GM23338 (cell line): ENCODE results near the gene CISH. TPM values are rescaled to one million over a fixed set of nuclear protein-coding genes. Genes with fewer than 3 reads are reported as not detected.

Experiments
- ATAC-seq: fragments of 200-7000 bp; cut with Tn5 transposase; 3 replicates; pipeline ENCODE4 v1.9.1; 2020
- DNase-seq: peaks from one replicate; pipeline ENCODE4 v3.0.0-alpha.2; 2015; ENCODE audit warnings: low spot score
- H2AFZ ChIP-seq: fragments of 200-600 bp; sonication (generic); 2 replicates; pipeline ENCODE4 v1.8.0; 2016; ENCODE audit warnings: antibody characterized with exemption, mild to moderate bottlenecking, moderate library complexity
- H3F3A ChIP-seq: fragments of 200-600 bp; sonication (generic); replicated peaks from 2 replicates; pipeline ENCODE4 v1.8.0; 2017; ENCODE audit warnings: antibody characterized with exemption, mixed run types, low read depth
- H3K27ac ChIP-seq: fragments of 200-600 bp; sonication (generic); 2 replicates; pipeline ENCODE4 v1.6.1; 2016; ENCODE audit warnings: low read depth
- H3K27me3 ChIP-seq: fragments of 200-600 bp; sonication (generic); 2 replicates; pipeline ENCODE4 v1.8.0; 2016; ENCODE audit warnings: mild to moderate bottlenecking, mixed run types, moderate library complexity; ENCODE audit not compliant: insufficient read depth
- H3K36me3 ChIP-seq: fragments of 200-600 bp; sonication (generic); 2 replicates; pipeline ENCODE4 v1.8.0; 2016; ENCODE audit warnings: mild to moderate bottlenecking; ENCODE audit not compliant: insufficient read depth
- H3K4me1 ChIP-seq: fragments of 200-600 bp; sonication (generic); 2 replicates; pipeline ENCODE4 v1.8.0; 2016; ENCODE audit warnings: mild to moderate bottlenecking, moderate library complexity; ENCODE audit not compliant: insufficient read depth
- H3K4me2 ChIP-seq: fragments of 200-600 bp; sonication (generic); 2 replicates; pipeline ENCODE4 v1.7.1; 2017; ENCODE audit warnings: mixed run types
- H3K4me3 ChIP-seq: fragments of 200-600 bp; sonication (generic); 2 replicates; pipeline ENCODE4 v1.6.1; 2016; ENCODE audit warnings: mixed run types
- H3K79me2 ChIP-seq: fragments of 200-600 bp; sonication (generic); replicated peaks from 2 replicates; pipeline ENCODE4 v1.8.0; 2017; ENCODE audit warnings: mild to moderate bottlenecking; ENCODE audit not compliant: insufficient read depth
- H3K9me2 ChIP-seq: fragments of 200-600 bp; sonication (generic); 2 replicates; pipeline ENCODE4 v1.8.0; 2017; ENCODE audit not compliant: insufficient read depth
- H4K20me1 ChIP-seq: fragments of 200-600 bp; sonication (generic); replicated peaks from 2 replicates; pipeline ENCODE4 v1.8.0; 2017; ENCODE audit warnings: mild to moderate bottlenecking; ENCODE audit not compliant: insufficient read depth
- H3K27ac Mint-ChIP-seq: 2 replicates; pipeline ENCODE4 v1.8.0; 2020; ENCODE audit warnings: inconsistent platforms, mild to moderate bottlenecking, moderate library complexity, mixed read lengths
- H3K27me3 Mint-ChIP-seq: 3 replicates; pipeline ENCODE4 v1.8.0; 2022; ENCODE audit warnings: low read depth, mild to moderate bottlenecking, moderate library complexity, mixed read lengths, inconsistent platforms; ENCODE audit not compliant: insufficient read depth, poor library complexity
- H3K36me3 Mint-ChIP-seq: 3 replicates; pipeline ENCODE4 v1.8.0; 2021; ENCODE audit warnings: low read depth, mild to moderate bottlenecking, inconsistent platforms, moderate library complexity, mixed read lengths
- H3K4me1 Mint-ChIP-seq: 3 replicates; pipeline ENCODE4 v1.8.0; 2020; ENCODE audit warnings: mild to moderate bottlenecking, inconsistent platforms, mixed read lengths
- H3K4me3 Mint-ChIP-seq: 3 replicates; pipeline ENCODE4 v1.8.0; 2021; ENCODE audit warnings: moderate library complexity, mild to moderate bottlenecking, inconsistent platforms, mixed read lengths
- H3K9me3 Mint-ChIP-seq: 3 replicates; pipeline ENCODE4 v1.8.0; 2020; ENCODE audit warnings: moderate library complexity, mild to moderate bottlenecking, inconsistent platforms, mixed read lengths
- CREB1 ChIP-seq: fragments of 250-450 bp; sonication (Bioruptor Pico); IDR thresholded peaks from 2 replicates; pipeline ENCODE4 v1.5.0; 2020; ENCODE audit warnings: low read depth, mild to moderate bottlenecking, moderate library complexity
- EZH2 ChIP-seq: fragments of 200-600 bp; sonication (generic); IDR thresholded peaks from one replicate; pipeline ENCODE4 v1.8.0; 2017; ENCODE audit warnings: antibody characterized with exemption, mild to moderate bottlenecking, low read depth; ENCODE audit not compliant: unreplicated experiment
- EZH2phosphoT487 ChIP-seq: fragments of 200-600 bp; sonication (generic); IDR thresholded peaks from one replicate; pipeline ENCODE4 v1.8.1; 2018; ENCODE audit warnings: antibody characterized with exemption; ENCODE audit not compliant: unreplicated experiment
- JUNB ChIP-seq: IDR thresholded peaks from one replicate; pipeline ENCODE4 v1.6.1; 2016; ENCODE audit warnings: antibody characterized with exemption; ENCODE audit not compliant: unreplicated experiment
- NANOG ChIP-seq: IDR thresholded peaks from 2 replicates; pipeline ENCODE4 v1.6.1; 2016; ENCODE audit warnings: antibody characterized with exemption, borderline replicate concordance
- POLR2AphosphoS5 ChIP-seq: IDR thresholded peaks from 2 replicates; pipeline ENCODE4 v1.6.1; 2016; ENCODE audit warnings: antibody characterized with exemption, low read depth
- ZNF114 ChIP-seq: fragments of 250-450 bp; sonication (Bioruptor Pico); IDR thresholded peaks from 2 replicates; pipeline ENCODE4 v1.5.0; 2020; ENCODE audit warnings: mild to moderate bottlenecking, moderate library complexity
- ZNF331 ChIP-seq: fragments of 250-450 bp; sonication (Bioruptor Pico); IDR thresholded peaks from 2 replicates; pipeline ENCODE4 v1.5.0; 2020; ENCODE audit warnings: low read depth, mild to moderate bottlenecking, moderate library complexity
- polyA plus RNA-seq: library from polyadenylated mRNA; unstranded; fragments of >200 nt; fragmentation: Nextera tagmentation; extraction: Ambion mirVana; gene quantifications from 2 replicates; pipeline ENCODE4 v1.2.1, GENCODE V29; 2016
- total RNA-seq: library from RNA; depleted of rRNA; stranded (reverse); fragments of >200 nt; shearing (Covaris generic); gene quantifications from 2 replicates; pipeline ENCODE4 v1.2.3, GENCODE V29; 2014
- TF ChIP-seq, protein P1 (sequence below): IDR thresholded peaks from one replicate; pipeline ENCODE4 v1.6.1; 2018; ENCODE audit warnings: antibody characterized with exemption; ENCODE audit not compliant: unreplicated experiment
- TF ChIP-seq, protein P2 (sequence below): fragments of 250-450 bp; sonication (Bioruptor Pico); IDR thresholded peaks from 2 replicates; pipeline ENCODE4 v1.5.0; 2020; ENCODE audit warnings: mild to moderate bottlenecking, moderate library complexity

Gene CISH
- total and polyA plus RNA-seq, 2 experiments from 2014 or later: 2.1 to 3.6 TPM

DNA sequence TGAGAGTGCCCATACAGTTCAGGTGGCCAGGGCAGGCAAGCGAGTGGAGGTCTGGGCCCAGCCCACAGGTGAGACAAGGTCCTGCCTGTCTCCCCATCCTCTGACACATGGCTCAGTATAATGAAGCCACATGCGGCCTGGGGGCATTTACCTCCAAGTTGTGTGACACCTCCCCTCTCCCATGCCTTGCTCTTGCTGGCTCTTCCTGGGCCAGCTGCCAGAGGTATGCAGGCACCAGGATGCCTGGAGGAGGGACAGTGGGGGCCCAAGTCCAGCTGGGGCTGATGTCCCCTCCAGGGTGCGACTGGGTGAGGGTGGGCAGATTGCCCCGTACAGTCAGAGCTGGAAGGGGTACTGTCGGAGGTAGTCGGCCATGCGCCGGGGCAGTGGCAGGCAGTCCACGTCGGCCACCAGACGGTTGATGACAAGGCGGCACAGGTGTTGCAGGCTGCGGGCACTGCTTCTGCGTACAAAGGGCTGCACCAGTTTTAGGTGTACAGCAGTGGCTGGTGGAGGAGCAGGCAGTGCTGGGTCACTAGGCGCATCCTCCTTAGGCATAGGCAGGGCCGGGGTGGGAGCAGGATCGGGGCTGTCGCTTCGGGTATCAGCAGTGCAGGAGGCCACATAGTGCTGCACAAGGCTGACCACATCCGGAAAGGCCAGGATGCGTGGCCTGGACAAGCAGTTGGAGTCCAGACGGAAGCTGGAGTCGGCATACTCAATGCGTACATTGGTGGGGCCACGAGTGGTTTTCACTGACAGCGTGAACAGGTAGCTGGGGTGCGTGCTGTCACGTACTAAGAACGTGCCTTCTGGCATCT is 4.1 kb downstream of the CISH start:
- Histone ChIP-seq H2AFZ (no peak overlapping the region), H3K9me2 (no peaks in the 10 kb centered on the region), H3F3A (0 out of 2 replicates have a peak, but pooled peaks cover 4% of the 10 kb centered on the region), H3K79me2 (no peaks in the 10 kb centered on the region), H4K20me1 (no peaks in the 10 kb centered on the region; the same call in 1 of the 2 replicates), H3K27me3 (peaks cover 15% of the 10 kb centered on the region), H3K4me2 (no peak overlapping the region), H3K36me3 (no peaks in the 10 kb centered on the region), H3K4me3 (no peak overlapping the region), H3K4me1 (peaks cover 3% of the 10 kb centered on the region; the same call in 1 of the 2 replicates), H3K27ac (no peak overlapping the region)
- ATAC-seq (no peak), DNase-seq (no peak)
- Mint-ChIP-seq H3K9me3 (no peaks in the 10 kb centered on the region), H3K36me3 (no peaks in the 10 kb centered on the region), H3K4me1 (peaks cover 11% of the 10 kb centered on the region), H3K27ac (no peak overlapping the region), H3K27me3 (peaks cover 26% of the 10 kb centered on the region), H3K4me3 (no peak overlapping the region)
- TF ChIP-seq ZNF331 (CRISPR knock-in tag) (no peak), EZH2 (no peak), JUNB (no peak), EZH2phosphoT487 (no peak)
- TF ChIP-seq, protein P1, sequence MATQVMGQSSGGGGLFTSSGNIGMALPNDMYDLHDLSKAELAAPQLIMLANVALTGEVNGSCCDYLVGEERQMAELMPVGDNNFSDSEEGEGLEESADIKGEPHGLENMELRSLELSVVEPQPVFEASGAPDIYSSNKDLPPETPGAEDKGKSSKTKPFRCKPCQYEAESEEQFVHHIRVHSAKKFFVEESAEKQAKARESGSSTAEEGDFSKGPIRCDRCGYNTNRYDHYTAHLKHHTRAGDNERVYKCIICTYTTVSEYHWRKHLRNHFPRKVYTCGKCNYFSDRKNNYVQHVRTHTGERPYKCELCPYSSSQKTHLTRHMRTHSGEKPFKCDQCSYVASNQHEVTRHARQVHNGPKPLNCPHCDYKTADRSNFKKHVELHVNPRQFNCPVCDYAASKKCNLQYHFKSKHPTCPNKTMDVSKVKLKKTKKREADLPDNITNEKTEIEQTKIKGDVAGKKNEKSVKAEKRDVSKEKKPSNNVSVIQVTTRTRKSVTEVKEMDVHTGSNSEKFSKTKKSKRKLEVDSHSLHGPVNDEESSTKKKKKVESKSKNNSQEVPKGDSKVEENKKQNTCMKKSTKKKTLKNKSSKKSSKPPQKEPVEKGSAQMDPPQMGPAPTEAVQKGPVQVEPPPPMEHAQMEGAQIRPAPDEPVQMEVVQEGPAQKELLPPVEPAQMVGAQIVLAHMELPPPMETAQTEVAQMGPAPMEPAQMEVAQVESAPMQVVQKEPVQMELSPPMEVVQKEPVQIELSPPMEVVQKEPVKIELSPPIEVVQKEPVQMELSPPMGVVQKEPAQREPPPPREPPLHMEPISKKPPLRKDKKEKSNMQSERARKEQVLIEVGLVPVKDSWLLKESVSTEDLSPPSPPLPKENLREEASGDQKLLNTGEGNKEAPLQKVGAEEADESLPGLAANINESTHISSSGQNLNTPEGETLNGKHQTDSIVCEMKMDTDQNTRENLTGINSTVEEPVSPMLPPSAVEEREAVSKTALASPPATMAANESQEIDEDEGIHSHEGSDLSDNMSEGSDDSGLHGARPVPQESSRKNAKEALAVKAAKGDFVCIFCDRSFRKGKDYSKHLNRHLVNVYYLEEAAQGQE: no peak

DNA sequence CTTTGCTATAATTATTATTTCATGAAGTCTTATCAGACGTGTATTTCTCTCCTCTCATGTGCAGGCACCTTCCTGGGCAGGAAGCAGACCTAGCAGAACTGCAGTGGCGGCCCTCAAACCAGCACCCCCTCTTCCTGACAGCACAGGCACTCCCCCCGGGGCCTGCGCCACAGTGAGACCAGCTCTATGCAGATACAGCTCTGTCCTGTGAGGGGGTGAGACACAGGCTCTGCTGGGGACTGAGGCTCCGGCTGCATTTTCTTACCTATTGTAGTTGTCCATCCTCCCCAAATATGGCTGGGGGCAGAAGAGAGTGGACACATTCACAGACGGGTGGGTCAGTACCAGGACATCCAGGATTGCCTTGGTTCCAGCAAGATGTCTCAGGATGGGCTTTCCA is 5.0 kb downstream of the CISH start:
- Histone ChIP-seq H3K27ac (no peak overlapping the region), H3K79me2 (no peaks in the 10 kb centered on the region), H3F3A (no peaks in the 10 kb centered on the region), H3K4me3 (no peak overlapping the region), H3K4me1 (no peaks in the 10 kb centered on the region; the same call in 1 of the 2 replicates), H3K9me2 (no peaks in the 10 kb centered on the region), H2AFZ (no peak overlapping the region), H3K27me3 (peaks cover 11% of the 10 kb centered on the region), H3K36me3 (no peaks in the 10 kb centered on the region), H3K4me2 (no peak overlapping the region), H4K20me1 (no peaks in the 10 kb centered on the region; the same call in 1 of the 2 replicates)
- Mint-ChIP-seq H3K4me3 (no peak overlapping the region), H3K36me3 (no peaks in the 10 kb centered on the region), H3K27ac (no peak overlapping the region), H3K27me3 (peaks cover 19% of the 10 kb centered on the region), H3K4me1 (peaks cover 4% of the 10 kb centered on the region; the same call in 2 of the 3 replicates), H3K9me3 (no peaks in the 10 kb centered on the region)
- no peak for DNase-seq
- TF ChIP-seq ZNF114 (CRISPR knock-in tag): no peak
- no peak for TF ChIP-seq NANOG
- TF ChIP-seq JUNB: no peak
- no peak for TF ChIP-seq POLR2AphosphoS5
- TF ChIP-seq, protein P2, sequence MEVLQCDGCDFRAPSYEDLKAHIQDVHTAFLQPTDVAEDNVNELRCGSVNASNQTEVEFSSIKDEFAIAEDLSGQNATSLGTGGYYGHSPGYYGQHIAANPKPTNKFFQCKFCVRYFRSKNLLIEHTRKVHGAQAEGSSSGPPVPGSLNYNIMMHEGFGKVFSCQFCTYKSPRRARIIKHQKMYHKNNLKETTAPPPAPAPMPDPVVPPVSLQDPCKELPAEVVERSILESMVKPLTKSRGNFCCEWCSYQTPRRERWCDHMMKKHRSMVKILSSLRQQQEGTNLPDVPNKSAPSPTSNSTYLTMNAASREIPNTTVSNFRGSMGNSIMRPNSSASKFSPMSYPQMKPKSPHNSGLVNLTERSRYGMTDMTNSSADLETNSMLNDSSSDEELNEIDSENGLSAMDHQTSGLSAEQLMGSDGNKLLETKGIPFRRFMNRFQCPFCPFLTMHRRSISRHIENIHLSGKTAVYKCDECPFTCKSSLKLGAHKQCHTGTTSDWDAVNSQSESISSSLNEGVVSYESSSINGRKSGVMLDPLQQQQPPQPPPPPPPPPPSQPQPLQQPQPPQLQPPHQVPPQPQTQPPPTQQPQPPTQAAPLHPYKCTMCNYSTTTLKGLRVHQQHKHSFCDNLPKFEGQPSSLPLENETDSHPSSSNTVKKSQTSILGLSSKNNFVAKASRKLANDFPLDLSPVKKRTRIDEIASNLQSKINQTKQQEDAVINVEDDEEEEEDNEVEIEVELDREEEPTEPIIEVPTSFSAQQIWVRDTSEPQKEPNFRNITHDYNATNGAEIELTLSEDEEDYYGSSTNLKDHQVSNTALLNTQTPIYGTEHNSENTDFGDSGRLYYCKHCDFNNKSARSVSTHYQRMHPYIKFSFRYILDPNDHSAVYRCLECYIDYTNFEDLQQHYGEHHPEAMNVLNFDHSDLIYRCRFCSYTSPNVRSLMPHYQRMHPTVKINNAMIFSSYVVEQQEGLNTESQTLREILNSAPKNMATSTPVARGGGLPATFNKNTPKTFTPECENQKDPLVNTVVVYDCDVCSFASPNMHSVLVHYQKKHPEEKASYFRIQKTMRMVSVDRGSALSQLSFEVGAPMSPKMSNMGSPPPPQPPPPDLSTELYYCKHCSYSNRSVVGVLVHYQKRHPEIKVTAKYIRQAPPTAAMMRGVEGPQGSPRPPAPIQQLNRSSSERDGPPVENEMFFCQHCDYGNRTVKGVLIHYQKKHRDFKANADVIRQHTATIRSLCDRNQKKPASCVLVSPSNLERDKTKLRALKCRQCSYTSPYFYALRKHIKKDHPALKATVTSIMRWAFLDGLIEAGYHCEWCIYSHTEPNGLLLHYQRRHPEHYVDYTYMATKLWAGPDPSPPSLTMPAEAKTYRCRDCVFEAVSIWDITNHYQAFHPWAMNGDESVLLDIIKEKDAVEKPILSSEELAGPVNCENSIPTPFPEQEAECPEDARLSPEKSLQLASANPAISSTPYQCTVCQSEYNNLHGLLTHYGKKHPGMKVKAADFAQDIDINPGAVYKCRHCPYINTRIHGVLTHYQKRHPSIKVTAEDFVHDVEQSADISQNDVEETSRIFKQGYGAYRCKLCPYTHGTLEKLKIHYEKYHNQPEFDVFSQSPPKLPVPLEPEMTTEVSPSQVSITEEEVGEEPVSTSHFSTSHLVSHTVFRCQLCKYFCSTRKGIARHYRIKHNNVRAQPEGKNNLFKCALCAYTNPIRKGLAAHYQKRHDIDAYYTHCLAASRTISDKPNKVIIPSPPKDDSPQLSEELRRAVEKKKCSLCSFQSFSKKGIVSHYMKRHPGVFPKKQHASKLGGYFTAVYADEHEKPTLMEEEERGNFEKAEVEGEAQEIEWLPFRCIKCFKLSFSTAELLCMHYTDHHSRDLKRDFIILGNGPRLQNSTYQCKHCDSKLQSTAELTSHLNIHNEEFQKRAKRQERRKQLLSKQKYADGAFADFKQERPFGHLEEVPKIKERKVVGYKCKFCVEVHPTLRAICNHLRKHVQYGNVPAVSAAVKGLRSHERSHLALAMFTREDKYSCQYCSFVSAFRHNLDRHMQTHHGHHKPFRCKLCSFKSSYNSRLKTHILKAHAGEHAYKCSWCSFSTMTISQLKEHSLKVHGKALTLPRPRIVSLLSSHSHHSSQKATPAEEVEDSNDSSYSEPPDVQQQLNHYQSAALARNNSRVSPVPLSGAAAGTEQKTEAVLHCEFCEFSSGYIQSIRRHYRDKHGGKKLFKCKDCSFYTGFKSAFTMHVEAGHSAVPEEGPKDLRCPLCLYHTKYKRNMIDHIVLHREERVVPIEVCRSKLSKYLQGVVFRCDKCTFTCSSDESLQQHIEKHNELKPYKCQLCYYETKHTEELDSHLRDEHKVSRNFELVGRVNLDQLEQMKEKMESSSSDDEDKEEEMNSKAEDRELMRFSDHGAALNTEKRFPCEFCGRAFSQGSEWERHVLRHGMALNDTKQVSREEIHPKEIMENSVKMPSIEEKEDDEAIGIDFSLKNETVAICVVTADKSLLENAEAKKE: no peak
- TF ChIP-seq ZNF331 (CRISPR knock-in tag): no peak
- no peak for TF ChIP-seq EZH2
- TF ChIP-seq CREB1: no peak
- ATAC-seq: no peak
